Progenitor cell of endocrine pancreas (in vitro differentiated cells): ENCODE data around the gene PPFIA3. TPM values are rescaled to one million over a fixed set of nuclear protein-coding genes. Genes with fewer than 3 reads are reported as not detected.

Experiments used
- DNase-seq: peaks from one replicate; pipeline ENCODE4 v3.0.0; 2021; ENCODE audit warnings: low spot score; ENCODE audit not compliant: unreplicated experiment
- H3K27ac Mint-ChIP-seq: 2 replicates; pipeline ENCODE4 v1.8.0; 2021; ENCODE audit warnings: mild to moderate bottlenecking, moderate library complexity, mixed read lengths
- H3K27me3 Mint-ChIP-seq: 2 replicates; pipeline ENCODE4 v1.8.0; 2021; ENCODE audit warnings: mixed read lengths
- H3K36me3 Mint-ChIP-seq: 2 replicates; pipeline ENCODE4 v1.8.0; 2022; ENCODE audit warnings: mixed read lengths; ENCODE audit not compliant: insufficient read depth
- H3K4me1 Mint-ChIP-seq: 2 replicates; pipeline ENCODE4 v1.8.0; 2021; ENCODE audit warnings: low read depth, mixed read lengths
- H3K4me3 Mint-ChIP-seq: 2 replicates; pipeline ENCODE4 v1.8.0; 2021; ENCODE audit warnings: low read depth, mild to moderate bottlenecking, moderate library complexity, mixed read lengths
- H3K9me3 Mint-ChIP-seq: 2 replicates; pipeline ENCODE4 v1.8.0; 2021; ENCODE audit warnings: low read depth, mixed read lengths
- CTCF ChIP-seq: fragments of 200-600 bp; sonication (generic); IDR thresholded peaks from one replicate; pipeline ENCODE4 v1.5.0; 2021; ENCODE audit warnings: antibody characterized with exemption, mild to moderate bottlenecking; ENCODE audit not compliant: unreplicated experiment
- total RNA-seq: library from RNA; stranded (reverse); gene quantifications from 2 replicates; pipeline ENCODE4 v1.2.1, GENCODE V29; 2021

Gene PPFIA3
- total RNA-seq, 1 donor from 2014 or later: 6.7 TPM

GRCh38 chr19:49196527-49197240 is 77.3 kb downstream of the PPFIA3 start:
- TF ChIP-seq CTCF: no peak
- Mint-ChIP-seq H3K27me3 (peaks cover 7% of the 10 kb centered on the region), H3K9me3 (no peaks in the 10 kb centered on the region), H3K4me1 (peaks cover 1% of the 10 kb centered on the region), H3K27ac (no peak overlapping the region), H3K36me3 (no peaks in the 10 kb centered on the region), H3K4me3 (no peak overlapping the region)
- no peak for DNase-seq

GRCh38 chr19:49200238-49200862 is 81.0 kb downstream of the PPFIA3 start:
- no peaks in the 10 kb centered on the region for H3K9me3 Mint-ChIP-seq
- TF ChIP-seq CTCF: no peak
- no peaks in the 10 kb centered on the region for H3K27me3 Mint-ChIP-seq
- DNase-seq: no peak
- peaks cover 1% of the 10 kb centered on the region for H3K4me1 Mint-ChIP-seq
- H3K4me3 Mint-ChIP-seq: no peak overlapping the region
- no peak overlapping the region for H3K27ac Mint-ChIP-seq
- peaks cover 6% of the 10 kb centered on the region for H3K36me3 Mint-ChIP-seq

Other genes starting within 250 kb of the PPFIA3 start
- 44.5 and 48.9 TPM in 2 replicates for gene PPP1R15A, start 247.1 kb upstream of the PPFIA3 start, total RNA-seq
- 0.46 TPM in 1 of 2 replicates, not detected in the other for gene TULP2, start 220.8 kb upstream of the PPFIA3 start, total RNA-seq
- gene NUCB1, start 219.2 kb upstream of the PPFIA3 start, total RNA-seq: 149 and 165 TPM in 2 replicates
- 1.1 and 1.8 TPM in 2 replicates for gene DHDH, start 185.8 kb upstream of the PPFIA3 start, total RNA-seq
- 141 and 153 TPM in 2 replicates for gene BAX, start 164.7 kb upstream of the PPFIA3 start, total RNA-seq
- gene FTL, start 154.2 kb upstream of the PPFIA3 start, total RNA-seq: 2,544 and 2,716 TPM in 2 replicates
- gene GYS1, start 126.2 kb upstream of the PPFIA3 start, total RNA-seq: 57.4 and 65.8 TPM in 2 replicates
- 81.5 and 83.0 TPM in 2 replicates for gene RUVBL2, start 125.7 kb upstream of the PPFIA3 start, total RNA-seq
- not detected in 2 replicates for gene LHB, start 102.5 kb upstream of the PPFIA3 start, total RNA-seq
- not detected in 2 replicates for gene CGB3, start 95.2 kb upstream of the PPFIA3 start, total RNA-seq
- not detected in 2 replicates for gene CGB2, start 87.7 kb upstream of the PPFIA3 start, total RNA-seq
- gene CGB1, start 82.6 kb upstream of the PPFIA3 start, total RNA-seq: not detected in 2 replicates
- not detected in 2 replicates for gene CGB5, start 75.7 kb upstream of the PPFIA3 start, total RNA-seq
- not detected in 2 replicates for gene CGB8, start 70.4 kb upstream of the PPFIA3 start, total RNA-seq
- 0.38 and 0.80 TPM in 2 replicates for gene CGB7, start 61.8 kb upstream of the PPFIA3 start, total RNA-seq
- gene NTF4, start 54.7 kb upstream of the PPFIA3 start, total RNA-seq: 0.91 and 1.5 TPM in 2 replicates
- not detected in 2 replicates for gene KCNA7, start 46.8 kb upstream of the PPFIA3 start, total RNA-seq
- 355 and 363 TPM in 2 replicates for gene SNRNP70, start 34.1 kb upstream of the PPFIA3 start, total RNA-seq
- gene LIN7B, start 5.2 kb upstream of the PPFIA3 start, total RNA-seq: 7.0 and 9.3 TPM in 2 replicates
- 1.3 and 1.5 TPM in 2 replicates for gene C19orf73, start 401 bp upstream of the PPFIA3 start, total RNA-seq
- 1.6 and 2.1 TPM in 2 replicates for gene HRC, start 35.9 kb downstream of the PPFIA3 start, total RNA-seq
- 16.9 and 17.7 TPM in 2 replicates for gene TRPM4, start 38.2 kb downstream of the PPFIA3 start, total RNA-seq
- 10.5 and 11.8 TPM in 2 replicates for gene SLC6A16, start 205.6 kb downstream of the PPFIA3 start, total RNA-seq
- not detected in 2 replicates for gene CD37, start 215.9 kb downstream of the PPFIA3 start, total RNA-seq
- gene TEAD2, start 242.9 kb downstream of the PPFIA3 start, total RNA-seq: 226 and 235 TPM in 2 replicates
- 3.6 and 5.2 TPM in 2 replicates for gene DKKL1, start 244.3 kb downstream of the PPFIA3 start, total RNA-seq